ENCODE results near the gene NDUFAF3.

NDUFAF3 gene

DNA sequence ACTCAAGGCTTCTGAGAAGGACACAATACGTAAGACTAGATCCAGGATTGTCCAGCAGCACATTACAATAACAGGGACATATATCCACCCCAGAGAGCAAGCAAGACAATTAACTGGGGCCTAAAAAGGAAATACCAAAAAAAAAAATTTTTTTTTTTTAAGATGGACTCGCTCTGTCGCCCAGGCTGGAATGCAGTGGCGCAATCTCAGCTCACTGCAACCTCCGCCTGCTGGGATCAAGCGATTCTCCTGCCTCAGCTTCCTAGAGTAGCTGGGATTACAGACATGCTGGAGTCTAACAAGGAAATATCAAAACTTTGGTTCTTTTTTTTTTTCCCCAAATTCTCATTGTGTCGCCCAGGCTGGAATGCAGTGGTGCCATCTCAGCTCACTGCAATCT, 36.1 kb downstream of the NDUFAF3 start:
- DNase-seq (ENCODE audit: low read depth in 1 of 2, low spot score in 1 of 2) = no peak
- H3K27me3 ChIP-seq (ENCODE audit: insufficient read depth, poor library complexity, severe bottlenecking) = no peaks in the 10 kb centered on the region
- no peak overlapping the region for H3K27ac ChIP-seq (replicated peaks)
- H3K4me3 ChIP-seq (replicated peaks; ENCODE audit: insufficient read depth, low read length) = no peak overlapping the region
- no peak for TF ChIP-seq CTCF (IDR thresholded peaks at IDR 0.05; ENCODE audit: insufficient read depth, low read length)
- TF ChIP-seq, protein P1, sequence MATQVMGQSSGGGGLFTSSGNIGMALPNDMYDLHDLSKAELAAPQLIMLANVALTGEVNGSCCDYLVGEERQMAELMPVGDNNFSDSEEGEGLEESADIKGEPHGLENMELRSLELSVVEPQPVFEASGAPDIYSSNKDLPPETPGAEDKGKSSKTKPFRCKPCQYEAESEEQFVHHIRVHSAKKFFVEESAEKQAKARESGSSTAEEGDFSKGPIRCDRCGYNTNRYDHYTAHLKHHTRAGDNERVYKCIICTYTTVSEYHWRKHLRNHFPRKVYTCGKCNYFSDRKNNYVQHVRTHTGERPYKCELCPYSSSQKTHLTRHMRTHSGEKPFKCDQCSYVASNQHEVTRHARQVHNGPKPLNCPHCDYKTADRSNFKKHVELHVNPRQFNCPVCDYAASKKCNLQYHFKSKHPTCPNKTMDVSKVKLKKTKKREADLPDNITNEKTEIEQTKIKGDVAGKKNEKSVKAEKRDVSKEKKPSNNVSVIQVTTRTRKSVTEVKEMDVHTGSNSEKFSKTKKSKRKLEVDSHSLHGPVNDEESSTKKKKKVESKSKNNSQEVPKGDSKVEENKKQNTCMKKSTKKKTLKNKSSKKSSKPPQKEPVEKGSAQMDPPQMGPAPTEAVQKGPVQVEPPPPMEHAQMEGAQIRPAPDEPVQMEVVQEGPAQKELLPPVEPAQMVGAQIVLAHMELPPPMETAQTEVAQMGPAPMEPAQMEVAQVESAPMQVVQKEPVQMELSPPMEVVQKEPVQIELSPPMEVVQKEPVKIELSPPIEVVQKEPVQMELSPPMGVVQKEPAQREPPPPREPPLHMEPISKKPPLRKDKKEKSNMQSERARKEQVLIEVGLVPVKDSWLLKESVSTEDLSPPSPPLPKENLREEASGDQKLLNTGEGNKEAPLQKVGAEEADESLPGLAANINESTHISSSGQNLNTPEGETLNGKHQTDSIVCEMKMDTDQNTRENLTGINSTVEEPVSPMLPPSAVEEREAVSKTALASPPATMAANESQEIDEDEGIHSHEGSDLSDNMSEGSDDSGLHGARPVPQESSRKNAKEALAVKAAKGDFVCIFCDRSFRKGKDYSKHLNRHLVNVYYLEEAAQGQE (IDR thresholded peaks at IDR 0.05; ENCODE audit: insufficient replicate concordance, low read depth) = no peak
- TF ChIP-seq SPI1 (IDR thresholded peaks at IDR 0.05; ENCODE audit: borderline replicate concordance, low read depth) = no peak
- no peak for TF ChIP-seq POLR2AphosphoS5 (IDR thresholded peaks at IDR 0.05; ENCODE audit: low read depth)
- no peak for TF ChIP-seq GABPA (IDR thresholded peaks at IDR 0.05; ENCODE audit: low read depth)

Small RNAs within 50 kb of the gene (microRNA-seq; reads per million reads assigned to microRNA genes)
- gene MIR191 = 3,724 reads per million, percentile 94 among the genes with 10 or more reads in this experiment
- 18,121 reads per million, percentile 99 among the genes with 10 or more reads in this experiment for gene MIR425
